Stimulated activated CD4-positive, alpha-beta T cell treated with anti-CD3 and anti-CD28 coated beads, Interleukin-1b, Interleukin-23, amount 100 ng/mL, for 48 hours (primary cell): ENCODE results near the gene DOCK1.

Source experiments
- DNase-seq: peaks from one replicate; pipeline ENCODE4 v3.0.0-alpha.2; 2020

Gene DOCK1

DNA sequence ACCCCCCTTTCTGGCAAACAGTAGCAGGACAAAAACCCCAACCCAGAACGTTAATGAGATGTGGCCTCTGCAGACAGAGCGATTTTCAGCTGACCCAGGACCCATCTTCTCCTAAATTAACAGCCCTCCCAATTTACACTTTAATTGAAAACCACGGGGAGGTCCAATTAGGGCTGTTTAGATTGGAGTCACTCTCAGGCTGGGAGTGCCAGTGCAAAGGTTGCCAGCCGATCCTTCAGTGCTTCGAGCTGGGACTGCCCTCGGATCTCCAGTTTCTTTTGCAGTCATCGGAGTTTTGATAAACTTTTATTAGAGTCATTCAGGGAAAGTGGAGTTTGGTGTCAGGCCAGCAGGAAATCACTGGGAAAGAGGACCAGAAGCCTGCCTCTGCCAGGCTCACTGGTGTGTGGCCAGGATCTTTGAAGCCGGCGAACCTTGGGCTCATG lies 108.0 kb downstream of the DOCK1 start:
- DNase-seq, result no peak

DNA sequence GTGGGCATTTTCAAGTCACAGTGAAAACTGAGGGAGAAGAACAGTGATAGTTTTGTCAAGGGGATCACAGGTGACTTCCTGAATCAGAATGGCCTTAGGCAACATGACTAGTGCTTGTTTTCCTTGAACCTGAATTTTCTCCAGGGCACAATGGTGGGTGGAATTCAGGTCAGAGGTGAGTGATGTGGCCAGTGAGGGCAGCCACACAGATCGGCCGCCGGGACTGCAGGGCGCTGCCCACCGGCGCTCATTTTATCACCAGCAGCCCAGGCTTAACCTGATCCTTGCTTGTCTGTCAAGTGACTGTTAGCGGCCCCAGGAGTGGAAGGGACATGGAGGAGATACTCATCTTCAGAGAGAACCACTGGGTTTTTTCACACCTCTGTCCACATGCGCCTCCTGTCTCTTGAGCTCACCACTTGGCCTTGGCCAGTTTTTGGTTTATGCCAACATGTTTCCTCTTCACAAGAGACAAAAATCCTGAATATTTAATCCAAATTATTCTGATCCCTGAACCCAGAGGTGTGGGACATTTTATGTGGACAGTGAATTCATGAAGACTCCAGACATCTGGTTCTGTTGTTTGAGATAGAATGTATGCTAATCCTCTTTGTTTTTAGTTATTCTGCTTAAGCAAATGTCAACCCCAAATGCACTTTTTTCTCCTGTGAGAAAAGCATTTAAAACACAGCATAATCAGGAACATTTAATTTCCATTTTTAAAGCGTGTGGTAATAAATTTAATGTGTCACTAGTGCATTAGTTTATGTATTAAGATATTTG lies 108.7 kb downstream of the DOCK1 start:
- DNase-seq, result no peak

DNA sequence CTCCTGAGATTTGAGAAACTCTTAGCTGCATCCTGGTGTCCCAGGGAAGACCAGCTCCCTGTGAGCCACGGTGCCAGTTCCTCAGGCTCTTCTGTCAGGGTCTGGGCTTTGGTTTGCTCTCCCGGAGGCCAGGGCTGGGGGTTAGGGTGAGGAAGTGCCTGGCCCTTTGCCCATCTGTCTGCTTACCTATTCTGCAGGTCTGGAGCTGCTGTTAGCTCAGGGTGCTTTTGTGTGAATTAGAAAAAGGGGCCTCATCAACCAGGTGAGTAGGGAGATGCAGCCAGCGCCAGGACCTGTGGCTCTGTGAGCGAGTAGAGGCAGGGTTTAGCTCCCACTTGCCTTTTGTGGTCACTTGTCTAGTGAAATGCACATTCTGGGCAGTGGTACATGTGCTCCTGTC lies 109.4 kb downstream of the DOCK1 start:
- DNase-seq, result no peak

DNA sequence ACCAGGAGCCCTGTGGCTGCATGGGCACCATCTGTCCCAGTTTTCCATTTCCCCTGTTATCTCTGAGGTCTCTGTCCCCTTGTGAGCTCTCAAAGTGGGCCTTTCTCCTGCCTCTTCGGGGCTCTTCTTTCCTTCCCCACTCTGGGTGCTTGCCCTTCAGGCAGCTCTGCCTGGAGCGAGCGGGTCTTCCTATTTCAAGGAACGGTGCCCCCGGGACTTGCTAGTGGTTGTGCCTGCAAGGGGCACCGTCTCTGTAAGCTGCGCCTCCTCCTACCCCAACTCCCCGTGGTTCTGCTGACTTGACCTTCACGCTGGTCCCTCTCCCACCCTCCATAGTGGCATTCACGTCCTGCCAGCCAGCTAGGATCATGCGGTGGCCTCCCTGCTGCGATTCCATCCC lies 110.1 kb downstream of the DOCK1 start:
- DNase-seq, result no peak

DNA sequence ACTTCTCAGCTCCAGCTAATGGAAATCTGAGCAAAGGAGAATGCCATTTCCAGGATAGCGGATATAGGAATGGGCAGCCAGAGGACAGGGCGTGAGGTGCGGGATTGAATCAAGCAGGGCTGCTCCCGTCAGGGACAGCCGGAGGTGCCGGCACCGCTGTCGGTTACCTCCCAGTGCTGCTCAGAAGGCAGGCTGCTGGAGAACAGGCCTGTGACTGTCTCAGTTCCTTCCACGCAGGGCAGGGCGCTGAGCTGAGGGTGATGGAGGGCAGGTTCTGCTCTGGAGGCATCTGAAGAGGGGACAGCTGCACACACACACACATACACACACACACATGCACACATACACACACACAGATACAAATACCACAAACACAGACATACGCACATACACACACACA lies 111.1 kb downstream of the DOCK1 start:
- DNase-seq, result no peak

DNA sequence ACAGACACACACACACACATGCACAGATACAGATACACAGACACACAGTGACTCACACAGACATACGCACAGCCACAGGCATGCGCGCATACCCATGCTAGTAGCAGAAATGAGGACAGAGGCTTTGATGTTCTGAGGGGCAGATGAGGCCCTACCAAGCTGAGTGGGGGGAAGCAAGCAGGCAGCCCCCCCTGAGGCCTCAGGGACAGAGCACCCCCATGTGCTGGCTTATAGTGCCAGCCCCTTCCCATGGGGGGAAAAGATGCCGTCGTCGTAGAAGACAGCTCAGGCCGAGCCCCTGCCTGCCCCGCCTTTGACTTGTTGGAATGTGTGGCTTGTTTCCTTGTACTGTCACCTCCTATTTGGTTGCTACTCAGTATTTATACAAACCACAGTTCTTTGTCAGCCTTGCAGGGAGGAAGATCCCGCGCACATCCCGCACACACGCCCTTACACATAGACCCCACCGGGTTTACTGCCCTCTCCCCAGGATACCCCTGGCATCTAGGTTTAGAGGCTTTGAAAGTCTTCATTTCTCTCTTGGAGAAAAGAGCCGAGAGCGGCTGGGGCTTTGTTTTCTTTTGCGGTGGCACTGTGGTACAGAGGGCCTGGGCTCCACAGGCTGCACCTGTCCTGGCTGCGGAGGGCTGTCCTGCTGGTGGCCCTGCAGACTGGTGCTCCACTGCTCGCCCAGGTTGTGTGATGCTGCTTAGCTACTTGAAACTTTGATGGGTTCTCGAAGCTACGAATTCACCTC lies 112.5 kb downstream of the DOCK1 start:
- DNase-seq, result no peak

DNA sequence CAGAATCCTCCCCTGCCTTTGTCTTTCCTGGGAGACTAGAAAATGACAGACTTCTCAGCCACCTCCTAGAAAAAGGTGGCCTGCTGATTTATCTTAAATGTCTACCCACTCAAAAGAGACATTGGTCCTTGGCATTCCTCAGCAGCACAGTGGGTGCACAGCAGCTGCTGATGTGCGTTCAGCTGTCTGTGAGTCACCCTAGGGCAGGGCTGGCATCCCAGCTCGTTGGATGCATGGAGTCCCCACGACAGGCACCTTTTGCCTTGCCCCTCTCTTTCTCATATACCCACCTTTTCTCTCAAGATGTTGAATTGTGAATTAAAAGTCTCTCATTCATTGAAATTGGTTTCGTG lies 113.0 kb downstream of the DOCK1 start:
- no peak for DNase-seq

DNA sequence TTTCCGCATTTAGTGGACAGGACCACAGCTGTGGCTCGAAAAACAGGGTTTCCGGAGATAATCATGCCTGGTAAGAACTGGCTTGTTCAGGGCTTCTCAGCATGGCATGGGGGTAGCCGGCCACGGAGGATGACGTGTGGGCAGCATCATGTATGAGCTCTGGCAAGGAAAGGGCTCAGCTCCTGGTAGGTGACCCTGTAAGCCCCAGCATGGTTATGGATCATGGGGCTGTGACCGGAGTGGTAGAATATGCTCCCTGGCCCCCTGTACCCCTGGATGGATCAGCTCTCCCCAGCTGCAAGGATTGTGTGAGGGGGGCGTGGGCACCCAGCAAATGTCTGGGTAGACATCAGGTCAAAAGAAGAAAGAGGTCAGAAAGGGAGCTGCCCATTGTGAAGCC lies 113.5 kb downstream of the DOCK1 start:
- no peak for DNase-seq

DNA sequence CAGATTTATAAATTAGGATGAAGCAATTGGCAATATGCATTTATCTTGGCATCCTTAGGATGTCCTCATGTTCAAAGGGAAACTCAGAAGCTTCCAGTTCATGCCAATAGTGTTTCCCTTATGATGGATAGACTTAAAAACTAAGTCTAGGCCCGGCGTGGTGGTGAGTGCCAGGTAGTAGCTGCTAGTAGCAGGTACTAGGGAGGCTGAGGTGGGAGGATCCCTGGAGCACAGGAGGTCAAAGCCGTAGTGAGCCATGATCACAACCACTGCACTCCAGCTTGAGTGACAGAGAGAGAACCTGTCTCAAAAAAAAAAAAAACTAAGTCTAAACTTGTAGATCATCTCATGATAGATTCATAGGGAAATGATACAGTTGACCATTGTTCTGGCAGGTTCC lies 115.0 kb downstream of the DOCK1 start:
- no peak for DNase-seq

DNA sequence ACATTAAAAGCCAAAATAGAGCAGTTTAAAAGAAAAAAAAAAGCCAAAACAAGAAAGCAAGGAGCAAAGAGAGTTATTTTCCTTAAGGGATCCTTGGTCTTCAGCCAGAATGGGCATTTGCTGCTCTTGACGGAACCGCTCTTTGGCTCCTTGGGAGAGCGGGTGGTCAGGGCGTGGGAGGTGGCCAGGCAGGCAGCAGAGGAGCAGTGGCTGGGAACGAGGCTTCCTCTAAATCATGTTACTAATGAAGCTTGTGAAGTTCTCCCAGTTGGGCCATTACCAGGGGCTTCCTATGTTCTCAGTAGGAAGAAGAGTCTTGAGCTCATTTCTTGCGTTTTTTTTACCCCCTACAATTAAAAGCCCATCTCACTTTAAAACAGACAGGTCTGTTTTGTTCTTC lies 116.6 kb downstream of the DOCK1 start:
- no peak for DNase-seq

DNA sequence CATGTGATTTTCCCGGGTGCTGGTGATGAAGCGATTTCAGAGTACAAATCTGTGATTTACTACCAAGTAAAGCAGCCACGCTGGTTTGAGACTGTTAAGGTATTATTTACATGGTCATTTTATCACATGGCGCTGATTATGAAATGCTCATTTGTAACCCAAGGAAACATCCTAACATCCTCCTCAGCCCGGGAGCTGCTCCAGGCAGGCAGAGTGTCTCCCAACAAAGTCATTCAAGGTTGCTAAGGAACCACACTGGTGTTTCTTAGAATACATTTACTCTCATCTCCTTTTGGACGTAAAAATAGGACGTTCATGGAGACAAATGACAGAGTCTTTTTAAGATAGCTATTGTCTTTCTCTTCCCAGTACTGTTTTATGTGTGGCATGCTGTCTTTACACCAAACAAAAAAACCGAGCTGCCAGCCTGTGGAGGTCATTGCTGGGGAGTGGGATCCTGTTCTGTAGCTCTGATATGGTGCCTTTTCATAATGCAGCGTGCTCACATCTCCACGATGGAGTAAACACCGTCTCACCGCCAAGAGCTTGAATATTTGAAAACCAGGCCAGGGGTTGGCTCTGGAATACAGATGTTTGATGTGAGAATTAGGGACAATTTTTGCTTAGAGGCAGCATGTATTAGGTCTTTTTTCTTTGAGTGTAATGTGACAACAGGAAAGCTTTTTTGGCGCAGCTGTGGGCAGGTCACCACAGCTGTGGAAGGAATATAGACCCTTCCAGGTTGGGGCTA lies 119.6 kb downstream of the DOCK1 start:
- no peak for DNase-seq

DNA sequence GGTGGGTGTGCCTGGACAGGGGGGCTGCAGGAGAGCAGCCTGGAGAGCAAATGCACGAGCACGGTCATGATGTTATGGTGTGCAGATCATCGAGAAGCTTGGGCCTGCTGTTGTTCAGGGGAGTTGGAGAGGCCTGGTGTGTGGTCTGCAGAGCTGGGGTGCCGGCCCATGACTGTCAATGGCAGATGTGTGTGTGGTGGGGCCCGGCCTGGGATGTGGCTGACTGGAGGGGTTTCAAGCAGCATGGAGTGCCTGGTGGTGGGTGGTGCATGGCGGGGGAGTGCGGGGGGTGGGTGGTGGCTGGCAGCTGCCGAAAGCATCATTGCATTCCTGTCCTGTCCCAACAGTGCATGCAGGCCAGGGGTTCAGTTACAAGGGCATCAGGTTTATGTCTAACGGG lies 122.6 kb downstream of the DOCK1 start:
- DNase-seq, result no peak

DNA sequence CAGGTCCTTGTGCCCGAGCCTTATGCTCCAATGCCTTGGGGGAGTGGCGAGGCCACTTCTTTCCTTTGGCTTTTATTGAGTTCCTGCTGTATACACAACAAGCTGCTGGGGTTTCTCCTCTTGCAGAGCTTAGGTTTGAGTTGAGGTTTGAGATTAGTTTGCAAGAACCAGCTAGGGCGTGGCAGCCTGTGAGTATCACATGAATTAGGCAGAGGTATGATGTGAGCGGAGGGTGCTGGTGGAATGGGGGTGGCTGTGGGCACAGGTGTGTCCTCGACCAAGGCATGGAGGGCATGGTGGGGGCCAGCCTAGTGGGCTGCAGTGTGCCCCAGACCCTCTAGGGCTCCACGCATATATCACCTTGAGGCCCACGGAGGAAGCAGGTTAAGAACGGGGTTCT lies 123.3 kb downstream of the DOCK1 start:
- no peak for DNase-seq

DNA sequence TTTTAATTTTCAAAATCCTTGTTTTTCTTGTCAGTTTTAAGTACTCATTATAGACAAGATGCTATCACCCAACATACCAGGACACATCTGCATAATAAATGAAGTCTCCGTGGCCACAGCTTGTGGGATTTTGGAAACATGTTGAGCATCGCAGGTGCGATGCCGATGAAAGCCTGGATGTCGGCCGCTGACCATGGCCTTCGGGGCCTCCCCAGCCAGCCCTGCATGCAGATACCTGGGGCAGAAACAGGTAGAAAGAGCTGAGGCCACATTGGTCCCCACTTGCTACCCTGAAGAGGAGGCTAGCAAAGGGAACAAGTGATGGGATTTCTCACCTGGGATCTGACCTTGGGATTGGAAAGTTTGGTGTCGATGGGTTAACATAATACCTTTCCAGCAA lies 123.8 kb downstream of the DOCK1 start:
- DNase-seq, result no peak

DNA sequence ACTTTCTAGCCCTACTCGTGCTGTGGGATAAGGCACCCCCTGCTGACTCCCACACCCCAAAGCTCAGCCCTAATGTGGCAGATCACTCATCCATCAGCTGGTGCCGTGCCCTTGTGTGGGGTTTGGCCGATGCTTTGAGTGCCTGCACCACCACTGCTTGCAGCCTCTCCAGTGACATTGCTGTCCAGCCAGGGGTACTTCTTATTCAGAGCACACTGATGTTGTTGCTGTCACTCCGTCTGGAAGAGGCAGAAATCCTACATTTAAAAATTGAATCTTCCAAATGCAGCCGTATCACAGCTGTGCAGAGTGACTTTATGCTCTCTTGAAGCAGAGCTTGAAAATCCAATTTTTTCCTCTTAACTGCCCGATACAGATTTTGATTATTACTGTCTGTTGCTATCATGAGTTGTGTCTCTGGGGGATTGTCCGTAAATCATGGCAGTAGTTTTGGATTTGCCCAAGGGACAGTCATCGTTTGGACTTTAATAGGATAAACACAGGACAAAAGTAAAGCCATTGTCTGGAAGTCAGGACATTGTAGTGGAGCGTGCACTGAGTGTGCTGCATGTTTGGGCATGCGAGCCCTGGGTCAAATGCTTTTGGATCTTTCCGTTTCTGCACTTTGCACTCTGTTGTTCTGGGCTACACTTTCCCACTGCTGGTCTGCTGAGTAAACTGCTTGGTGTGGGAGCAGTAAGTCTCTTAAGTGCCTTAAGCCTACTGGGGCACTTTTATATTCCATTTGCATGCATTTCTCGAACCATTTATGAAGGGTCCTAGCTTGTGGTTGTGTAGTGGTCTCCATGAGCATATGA lies 128.2 kb downstream of the DOCK1 start:
- no peak for DNase-seq

DNA sequence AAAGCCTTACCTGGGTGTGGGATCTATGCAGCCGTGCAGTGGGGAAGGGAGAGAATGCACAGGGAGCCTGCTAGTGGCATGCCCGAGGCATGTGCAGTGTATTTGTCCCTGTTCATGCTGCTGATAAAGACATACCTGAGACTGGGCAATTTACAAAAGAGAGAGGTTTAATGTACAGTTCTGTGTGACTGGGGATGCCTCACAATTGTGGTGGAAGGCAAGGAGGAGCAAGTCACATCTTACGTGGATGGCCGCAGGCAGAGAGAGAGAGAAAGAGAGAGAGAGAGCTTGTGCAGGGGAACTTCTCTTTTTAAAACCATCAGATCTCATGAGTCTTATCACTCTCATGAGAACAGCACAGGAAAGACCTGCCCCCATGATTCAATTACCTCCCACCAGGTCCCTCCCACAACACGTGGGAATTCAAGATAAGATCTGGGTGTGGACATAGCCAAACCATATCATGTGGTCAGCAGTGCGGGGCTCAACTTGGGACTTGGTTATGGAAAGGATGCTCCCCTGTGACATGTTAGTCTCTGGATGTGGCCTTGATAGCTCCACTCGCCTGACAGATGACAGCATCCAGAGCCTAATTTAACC lies 128.9 kb downstream of the DOCK1 start:
- DNase-seq, result no peak

DNA sequence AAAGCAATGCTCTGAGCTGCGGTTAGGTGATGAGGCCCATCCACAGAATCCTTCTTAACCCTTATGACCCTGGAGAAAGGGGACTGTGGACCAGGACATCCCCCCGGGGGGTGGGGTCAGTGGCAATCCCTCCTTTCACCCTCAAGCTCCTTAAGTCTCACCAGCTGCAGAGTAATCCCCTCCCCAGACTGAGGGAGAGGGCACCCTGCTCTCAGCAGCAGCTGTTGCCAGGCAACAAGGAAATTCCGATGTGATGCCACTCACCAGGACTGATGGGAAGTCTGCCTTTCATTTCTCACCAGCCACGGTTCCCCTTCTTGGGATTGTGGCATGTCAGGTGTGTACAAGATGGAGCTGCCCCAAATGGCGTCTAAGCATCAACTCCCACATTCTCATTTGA lies 129.6 kb downstream of the DOCK1 start:
- no peak for DNase-seq

DNA sequence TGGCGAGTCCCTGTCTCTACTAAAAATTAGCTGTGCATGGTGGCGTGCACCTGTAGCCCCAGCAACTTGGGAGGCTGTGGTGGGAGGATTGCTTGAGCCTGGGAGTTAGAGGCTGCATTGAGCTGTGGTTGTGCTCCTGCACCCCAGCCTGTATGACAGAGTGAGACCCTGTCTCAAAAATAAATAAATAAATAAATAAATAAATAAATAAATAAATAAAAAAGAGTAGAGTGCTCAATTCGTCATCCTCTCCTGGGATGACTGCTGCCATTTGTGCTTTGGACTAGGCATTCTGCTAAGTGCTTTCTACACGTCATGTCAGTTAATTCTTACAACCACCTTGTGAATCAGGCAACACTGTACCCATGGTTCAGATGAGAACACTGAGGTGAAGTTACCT lies 130.6 kb downstream of the DOCK1 start:
- no peak for DNase-seq

DNA sequence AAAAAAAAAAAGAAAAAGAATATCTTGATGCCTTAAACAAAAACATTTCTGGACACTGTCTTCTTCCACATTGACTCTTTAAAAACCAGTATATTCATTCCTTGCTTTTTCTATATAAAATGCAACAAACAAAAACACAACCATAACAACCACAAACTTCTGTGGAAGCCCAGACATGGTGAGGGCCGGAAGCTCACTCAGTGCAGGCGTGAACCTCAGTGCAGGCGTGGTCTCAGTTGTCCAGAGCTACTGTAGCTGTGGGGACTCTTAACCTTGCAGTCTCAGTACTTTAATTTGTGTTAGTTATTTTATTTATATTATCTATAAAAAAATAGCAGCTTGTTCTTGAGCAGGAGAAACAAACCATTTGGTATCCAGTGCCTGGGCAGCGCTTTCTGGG lies 131.8 kb downstream of the DOCK1 start:
- DNase-seq, result no peak

DNA sequence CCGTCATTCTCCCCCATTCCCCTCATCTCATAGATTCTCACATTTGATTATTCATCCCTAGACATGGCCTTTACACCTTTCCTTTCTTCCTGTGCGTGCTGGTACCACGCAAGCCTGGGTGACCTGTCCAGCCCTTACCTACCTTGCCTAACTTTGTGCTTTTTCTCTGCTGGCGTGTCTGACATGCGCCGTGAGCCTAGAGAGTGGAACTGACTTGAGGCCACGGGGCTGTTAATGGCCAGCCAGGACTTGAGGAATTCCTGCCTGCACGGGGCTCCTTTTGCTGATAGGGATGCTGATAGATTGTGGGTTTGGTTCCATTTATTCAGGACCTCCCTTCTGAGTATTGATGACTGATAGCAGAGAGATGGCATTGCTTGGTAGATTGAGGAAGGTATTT lies 134.2 kb downstream of the DOCK1 start:
- no peak for DNase-seq

DNA sequence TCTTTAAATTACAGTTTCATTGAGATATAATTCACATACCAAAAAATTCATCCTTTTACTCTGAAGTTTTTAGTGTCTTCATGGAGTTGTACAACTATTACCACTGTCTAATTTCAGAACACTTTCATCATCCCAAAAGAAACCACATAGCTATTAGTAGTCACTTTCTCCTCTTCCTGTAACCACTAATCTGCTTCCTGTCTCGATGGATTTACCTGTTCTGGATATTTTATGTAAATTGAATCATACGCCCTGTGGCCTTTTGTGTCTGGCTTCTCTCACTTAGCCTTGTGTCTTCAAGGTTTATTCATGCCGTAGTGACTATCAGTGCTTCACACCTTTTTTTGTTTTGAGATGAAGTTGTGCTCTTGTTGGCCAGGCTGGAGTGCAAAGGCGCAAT lies 135.5 kb downstream of the DOCK1 start:
- DNase-seq, result no peak

DNA sequence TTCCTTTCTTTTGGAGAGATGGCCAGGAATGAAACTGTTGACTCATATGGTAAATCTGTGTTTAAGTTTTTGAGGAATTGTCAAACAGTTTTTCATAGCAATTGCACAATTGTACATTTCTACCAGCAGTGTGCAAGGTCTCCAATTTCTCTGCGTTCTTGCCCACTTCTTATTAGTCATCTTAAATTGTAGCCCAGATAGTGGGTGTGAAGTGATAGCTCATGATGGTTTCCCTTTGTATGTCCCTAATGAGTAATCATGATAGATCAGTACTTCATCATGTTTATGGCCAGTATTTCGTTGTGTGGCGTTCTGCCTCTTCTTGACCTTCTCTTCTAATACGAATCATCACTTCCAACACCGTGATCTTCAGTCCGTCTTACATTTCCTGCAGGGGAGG lies 136.3 kb downstream of the DOCK1 start:
- no peak for DNase-seq

DNA sequence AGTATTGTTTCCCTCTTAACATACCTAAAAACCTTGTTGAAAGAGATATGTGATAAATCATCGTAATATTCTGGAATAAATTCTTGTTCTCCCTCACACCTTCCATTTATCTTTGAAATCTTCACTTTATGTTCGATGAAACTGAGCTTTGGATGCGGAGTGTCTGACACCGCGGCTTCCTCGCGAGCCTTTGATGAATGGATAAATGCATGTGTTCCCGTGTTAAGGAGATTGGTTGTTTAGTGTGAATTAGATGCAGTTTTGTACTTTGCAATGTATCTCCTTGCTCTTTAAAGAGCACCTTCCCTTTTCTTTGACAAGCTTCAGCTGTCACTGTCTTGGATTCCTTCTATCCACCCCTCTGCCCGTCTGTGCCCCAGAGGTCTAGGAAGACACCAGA lies 138.1 kb downstream of the DOCK1 start:
- DNase-seq, result no peak
